ENCODE results near the gene COPS8.

Gene COPS8

DNA sequence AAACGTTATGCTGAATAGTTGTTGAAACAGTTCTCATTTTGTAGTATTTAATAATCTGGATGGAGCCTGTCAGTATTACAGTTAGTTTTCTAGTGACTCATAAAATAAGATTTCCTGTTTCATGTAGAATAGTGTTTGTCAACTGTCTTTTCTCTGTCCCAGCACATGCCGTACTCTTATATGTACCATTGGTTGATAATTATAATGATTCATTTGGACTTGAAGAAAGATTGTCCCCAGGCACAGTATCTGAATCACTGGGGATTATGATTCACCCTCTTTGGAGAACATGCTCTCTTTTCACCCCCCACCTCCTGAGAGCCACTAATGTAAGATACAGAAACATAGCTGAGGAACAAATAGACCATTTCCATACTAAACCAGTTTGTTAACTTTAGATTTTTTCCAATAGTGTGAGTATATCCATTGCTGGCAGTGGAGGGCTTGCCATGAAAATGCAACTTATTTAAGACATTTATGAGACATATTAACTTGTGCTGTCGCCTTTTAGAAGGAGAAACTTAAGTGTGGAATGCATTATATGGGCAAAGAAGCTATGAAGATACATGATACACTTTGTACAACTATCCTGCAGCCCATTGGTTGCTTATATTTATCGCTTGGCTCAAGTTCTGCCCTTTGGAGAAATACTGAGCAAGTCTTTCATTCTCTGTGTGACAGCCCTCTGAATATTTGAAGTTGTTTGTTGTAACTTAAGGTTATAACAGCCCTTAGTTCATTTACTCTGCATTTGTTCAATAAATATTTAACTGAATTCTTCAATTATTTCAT lies 12.4 kb downstream of the COPS8 start:
- DNase-seq (ENCODE audit: low spot score) (peak; percentile 71), FAIRE-seq (peak; percentile 71)

DNA sequence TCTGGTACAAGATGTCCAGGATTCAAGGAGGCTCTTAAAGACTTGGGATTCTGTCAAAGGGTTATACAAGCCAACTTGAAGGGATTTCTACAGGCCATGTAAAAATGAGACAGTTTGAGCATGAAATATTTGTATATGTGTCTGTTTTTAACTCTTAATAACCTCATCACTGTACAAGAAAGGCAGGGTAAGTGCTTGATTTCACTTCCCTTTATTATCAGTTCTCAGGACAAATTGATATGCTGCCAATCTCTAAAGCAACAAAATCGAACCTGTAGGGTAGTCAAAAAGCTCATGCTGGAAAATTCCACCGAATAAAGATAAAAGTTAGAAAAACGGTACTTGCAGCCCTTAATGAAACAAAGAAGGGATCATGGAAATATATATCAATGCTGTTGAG lies 14.1 kb downstream of the COPS8 start:
- no peak for FAIRE-seq
- DNase-seq (ENCODE audit: low spot score): no peak

DNA sequence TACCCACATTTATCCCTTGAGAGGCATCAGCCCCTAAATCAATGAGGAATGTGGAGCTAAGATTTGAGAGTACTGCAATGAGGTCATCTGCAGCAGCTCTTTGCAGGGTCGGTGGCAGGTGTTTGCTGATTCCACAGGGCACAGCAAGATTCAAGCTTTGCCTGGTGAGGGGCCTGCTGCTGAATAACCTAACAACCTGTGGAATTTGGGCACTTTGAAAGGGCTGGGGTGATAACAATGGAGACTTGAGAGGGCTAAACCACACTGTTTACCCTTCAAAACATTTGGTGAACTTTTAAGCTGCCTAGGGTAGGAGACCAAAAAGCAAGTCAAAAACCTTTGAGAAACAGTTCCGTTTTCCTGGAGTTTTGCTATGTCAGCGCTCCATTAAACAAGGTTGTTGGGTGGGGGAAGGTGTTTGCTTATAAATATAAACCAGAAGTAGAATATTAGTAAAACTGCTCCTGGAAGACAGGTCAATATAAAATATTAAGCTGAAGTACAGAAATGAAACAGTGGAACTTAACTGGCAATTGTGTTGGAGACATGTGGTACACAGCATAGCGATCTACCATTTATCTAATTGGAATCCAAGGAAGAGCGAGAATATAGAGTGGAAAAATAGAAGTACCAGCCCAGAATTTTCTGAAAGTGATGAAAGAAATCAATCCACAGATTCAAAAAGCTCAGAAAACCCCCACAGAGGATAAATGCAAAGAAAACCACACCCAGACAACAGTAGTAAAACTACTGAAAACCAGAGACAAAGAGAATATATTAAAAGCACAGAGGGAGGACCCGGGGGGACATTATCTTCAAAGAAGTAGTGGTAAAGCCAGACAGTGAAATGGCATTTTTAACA lies 15.7 kb downstream of the COPS8 start:
- DNase-seq (ENCODE audit: low spot score) (no peak), FAIRE-seq (no peak)

DNA sequence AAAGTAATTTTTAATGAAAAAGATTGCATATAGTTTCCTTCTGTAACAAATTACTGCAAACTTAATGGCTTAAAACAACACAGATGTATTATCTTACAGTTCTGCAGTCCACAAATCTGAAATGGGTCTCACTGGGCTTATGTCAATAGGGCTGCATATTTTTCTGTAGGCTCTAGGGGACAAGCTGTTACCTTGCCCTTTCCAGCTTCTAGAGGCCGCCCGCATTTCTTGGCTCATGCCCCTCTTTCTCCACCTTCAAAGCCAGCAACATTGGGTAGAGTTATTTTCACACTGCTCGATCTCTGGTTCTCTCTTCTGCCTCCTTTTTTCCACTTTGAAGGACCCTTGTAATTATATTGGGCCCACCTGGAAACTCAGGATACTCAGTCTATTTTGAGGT lies 16.7 kb downstream of the COPS8 start:
- FAIRE-seq: no peak
- no peak for DNase-seq (ENCODE audit: low spot score)

DNA sequence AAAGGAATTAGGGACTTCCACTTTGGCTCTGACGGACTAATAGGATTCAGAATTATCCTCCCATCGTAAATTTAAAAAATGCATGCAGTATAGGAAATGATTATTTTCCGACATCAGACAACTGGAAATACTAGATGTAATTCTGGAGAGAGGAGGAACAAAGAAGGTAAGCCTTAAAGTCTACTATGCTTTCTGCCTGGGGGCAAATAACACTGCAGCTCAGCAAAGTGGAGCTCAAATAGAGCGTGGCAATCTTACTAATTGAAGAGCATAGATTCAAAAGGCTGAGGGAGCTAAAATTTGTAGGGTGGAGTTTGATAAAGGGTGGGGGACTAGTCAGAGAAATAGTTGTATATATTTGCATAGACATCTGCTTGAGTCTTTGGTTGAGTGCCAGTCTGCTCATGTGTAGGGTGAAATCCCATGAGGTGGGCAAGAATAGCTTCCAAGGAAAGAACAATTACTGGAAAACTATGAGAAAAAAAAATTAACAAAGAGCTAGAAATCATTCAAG lies 23.8 kb downstream of the COPS8 start:
- FAIRE-seq: no peak
- DNase-seq (ENCODE audit: low spot score): no peak

DNA sequence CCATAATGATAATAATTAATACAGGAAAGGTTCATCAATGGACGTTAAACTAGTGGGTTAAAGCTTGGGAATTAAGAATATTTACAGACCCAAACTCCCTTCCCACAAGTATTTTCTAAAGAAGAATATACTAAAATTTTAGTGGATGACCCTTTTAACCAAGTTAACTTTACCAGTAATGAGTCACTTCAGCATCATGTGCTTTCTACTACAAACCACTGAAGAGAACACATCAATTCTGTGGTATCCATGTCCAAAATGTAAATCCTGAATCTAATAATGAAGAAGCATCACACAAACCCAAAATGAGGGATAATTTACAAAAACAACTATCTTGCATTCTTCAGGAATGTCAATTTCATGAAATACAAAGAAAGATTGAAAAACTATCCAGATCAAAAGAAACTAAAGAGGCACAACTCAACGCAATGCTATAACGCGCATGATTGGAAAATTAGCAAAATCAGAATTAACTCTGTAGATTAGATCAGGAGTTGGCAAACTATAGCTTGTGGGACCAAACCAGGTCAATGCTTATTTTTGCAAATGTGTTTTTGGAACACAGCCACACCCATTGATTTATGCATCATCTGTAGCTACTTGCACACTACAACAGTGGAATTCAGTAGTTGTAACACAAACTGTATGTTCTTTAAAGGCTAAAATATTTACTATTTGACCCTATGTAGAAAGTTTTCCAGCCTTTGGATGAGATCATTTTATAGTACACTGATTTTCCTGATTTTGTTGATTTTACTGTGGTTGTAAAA lies 27.5 kb downstream of the COPS8 start:
- FAIRE-seq (no peak), DNase-seq (ENCODE audit: low spot score) (no peak)

DNA sequence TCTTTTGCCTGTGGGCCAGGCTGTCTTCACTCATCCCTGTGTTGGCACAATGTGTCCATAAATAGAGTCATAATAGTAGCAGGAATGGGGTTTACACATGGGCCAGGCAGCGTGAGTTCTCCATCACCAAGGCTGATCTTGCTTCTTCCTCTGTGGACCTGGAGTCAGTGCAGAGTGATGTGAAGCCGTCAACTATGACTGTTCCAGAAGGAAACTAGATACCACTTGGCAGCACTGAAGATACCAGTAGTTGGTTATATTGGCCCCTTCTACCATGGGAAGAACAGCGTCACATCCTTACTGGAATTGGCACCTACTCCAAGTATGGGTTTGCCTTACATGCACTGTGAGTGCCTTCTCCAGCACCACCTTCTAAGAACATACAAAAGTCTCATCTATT lies 30.2 kb downstream of the COPS8 start:
- DNase-seq (ENCODE audit: low spot score): no peak
- FAIRE-seq: no peak

DNA sequence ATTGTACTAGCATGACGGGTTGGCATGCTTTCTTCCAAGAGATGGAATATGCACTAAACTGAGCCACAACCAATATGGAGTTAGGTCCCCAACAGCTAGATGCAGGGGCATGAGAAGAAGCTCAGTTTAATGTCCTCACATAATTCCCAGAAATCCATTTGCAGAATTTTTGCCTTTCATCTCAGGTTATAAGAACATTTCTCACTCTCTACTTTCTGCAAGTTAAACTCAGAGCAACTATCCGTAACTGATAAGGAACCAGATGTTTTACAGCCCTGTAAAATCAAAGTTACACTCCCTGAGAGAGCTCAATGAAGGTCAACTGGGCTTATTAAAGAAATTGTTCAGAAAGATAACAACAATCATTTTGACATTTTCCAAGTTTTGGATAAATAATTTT lies 30.7 kb downstream of the COPS8 start:
- DNase-seq (ENCODE audit: low spot score): no peak
- FAIRE-seq: no peak

DNA sequence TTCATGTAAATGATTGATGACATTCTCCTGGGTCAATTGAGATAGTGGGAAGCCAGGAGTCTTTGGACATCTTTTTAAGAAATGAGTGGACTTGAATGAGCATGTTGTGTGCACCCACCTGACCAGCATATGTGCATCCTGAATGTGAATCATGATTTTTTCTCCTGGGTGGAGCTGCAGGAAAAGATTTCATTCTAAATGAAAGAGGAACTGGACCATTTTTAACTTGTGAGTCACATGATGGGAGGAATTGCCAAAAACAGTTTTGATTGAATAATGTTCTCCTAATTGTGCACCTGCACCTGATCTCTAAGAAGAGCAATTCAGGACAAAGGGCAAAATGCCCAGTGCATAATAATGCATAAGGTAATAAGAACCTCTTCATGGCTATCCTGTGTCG lies 32.3 kb downstream of the COPS8 start:
- no peak for DNase-seq (ENCODE audit: low spot score)

DNA sequence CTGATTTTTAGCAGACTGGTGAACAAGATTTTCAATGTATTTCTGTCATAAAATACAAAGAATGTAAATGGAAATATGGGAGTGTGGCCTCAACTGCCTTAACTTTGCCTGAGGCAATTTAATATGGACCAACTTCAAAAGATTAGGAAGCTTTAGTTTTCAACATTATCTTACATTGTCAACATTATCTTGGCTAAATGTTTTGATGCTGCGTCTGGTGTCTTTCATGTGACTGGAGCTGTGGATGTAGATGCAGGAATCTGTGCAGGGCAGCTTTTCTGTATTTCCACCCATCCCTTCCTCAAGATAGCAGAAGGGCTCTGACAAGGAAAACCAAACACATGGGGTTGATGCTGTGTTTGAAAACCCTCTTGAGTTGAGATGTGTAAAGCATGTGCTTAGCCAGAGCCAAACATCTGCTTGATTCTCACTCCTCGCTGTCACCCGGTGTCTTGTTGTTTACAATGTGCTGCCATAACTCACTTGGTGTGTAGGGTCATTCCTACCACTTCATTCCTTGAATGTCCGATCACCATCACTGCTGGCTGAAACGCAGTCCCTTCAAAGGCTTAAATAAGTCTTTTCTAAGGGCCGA lies 33.0 kb downstream of the COPS8 start:
- FAIRE-seq (no peak), DNase-seq (ENCODE audit: low spot score) (no peak)

More for the DNA sequence above, 32.3 kb downstream of the COPS8 start:
- no peak for FAIRE-seq

DNA sequence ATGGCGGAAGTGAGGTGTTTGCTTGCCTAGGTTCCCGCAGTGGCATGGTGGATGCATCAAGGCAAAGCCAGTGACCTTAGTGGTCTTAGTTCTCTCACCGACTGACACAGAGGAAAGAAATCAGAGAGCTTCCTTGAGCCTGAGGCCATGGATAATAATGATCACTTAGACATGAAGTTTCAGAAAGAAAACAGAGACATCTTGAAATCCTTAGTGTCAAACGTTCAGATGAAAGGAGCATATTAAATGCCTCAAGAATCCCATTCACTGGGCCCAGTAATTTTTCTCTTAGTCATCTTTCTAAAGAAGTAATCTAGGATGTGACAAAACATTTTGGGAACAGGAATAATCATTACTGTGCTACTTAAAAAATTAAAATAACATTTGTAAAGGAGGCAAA lies 35.2 kb downstream of the COPS8 start:
- DNase-seq (ENCODE audit: low spot score): no peak

DNA sequence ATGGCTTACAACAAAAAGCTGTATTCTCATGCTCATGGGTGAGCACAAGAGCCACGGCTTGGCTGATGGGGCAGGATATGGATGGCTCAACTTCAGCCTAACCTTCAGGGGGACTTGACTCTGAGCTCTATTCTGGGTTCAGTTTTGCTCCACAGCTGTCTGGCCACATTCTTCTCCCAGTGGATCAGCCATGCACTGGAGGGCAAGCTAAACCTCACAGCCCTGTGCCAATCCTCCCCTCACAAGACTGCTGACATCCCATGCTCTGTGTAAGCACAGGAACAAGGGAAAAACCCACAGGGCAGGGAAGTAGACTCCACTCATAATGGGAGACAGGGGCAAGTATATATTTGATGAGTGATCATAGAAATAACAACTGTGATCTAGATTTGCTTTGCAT lies 35.6 kb downstream of the COPS8 start:
- DNase-seq (ENCODE audit: low spot score) (no peak), FAIRE-seq (no peak)

More for the DNA sequence above, 35.2 kb downstream of the COPS8 start:
- FAIRE-seq: no peak

DNA sequence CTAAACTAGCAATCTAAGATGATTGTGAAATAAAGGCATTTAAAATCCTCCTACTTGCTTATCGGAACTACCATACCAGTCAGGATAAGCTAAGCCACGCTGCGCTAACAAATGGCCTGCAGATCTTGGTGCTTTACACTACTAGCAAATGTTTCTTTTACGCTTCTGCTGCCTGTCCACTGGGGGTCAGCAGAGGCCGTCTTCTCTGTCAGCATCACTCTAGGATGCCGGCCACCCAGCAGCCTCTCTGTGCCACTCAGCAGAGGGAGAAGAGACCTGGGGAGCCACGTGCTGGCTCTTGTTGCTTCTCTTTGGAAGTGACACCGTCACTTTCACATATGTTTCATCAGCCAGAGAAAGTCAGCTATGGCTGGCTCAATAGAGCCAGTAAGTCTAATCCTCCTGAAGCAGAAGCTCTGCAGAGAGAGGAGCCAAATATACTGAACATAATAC lies 36.6 kb downstream of the COPS8 start:
- no peak for FAIRE-seq
- DNase-seq (ENCODE audit: low spot score): peak; percentile 67

DNA sequence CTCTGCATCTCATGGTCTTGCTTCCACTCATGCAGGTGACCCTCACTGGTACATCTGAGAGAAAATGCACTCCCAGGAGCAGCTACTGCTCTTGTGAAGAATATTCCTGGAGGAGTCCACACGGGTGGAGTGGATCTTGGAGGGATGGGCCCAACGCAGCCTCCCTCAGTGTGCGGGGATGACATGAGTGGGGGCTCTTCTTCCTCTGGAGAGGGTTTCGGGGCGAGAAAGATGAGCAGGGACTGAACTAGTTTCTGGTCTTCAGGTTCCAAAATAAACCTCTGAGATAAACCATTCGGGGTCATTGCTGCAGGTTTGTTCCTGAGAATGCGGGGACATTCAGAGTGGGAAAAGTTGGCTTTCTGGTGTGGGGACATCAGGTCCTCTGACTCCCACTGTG lies 39.1 kb downstream of the COPS8 start:
- no peak for DNase-seq (ENCODE audit: low spot score)
- no peak for FAIRE-seq

DNA sequence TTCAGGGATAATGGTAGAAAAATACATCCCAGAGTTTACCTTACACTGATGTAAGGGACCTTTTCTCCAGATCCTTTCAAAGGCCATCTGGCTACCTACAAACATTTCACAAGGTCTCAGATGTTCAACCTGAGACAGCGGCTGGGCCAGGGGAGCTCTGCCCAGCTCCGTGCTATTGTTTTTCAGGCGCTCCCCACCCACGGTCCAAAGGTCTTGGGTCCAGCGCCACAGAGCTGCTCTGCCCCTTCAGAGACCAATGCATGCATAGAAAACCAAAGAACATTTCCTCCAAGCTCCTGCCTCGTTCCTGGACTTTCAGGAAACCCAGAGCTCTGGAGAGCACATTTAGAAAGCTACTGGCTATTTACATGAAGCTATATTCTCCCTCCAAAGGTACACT lies 40.3 kb downstream of the COPS8 start:
- DNase-seq (ENCODE audit: low spot score): no peak
- no peak for FAIRE-seq

DNA sequence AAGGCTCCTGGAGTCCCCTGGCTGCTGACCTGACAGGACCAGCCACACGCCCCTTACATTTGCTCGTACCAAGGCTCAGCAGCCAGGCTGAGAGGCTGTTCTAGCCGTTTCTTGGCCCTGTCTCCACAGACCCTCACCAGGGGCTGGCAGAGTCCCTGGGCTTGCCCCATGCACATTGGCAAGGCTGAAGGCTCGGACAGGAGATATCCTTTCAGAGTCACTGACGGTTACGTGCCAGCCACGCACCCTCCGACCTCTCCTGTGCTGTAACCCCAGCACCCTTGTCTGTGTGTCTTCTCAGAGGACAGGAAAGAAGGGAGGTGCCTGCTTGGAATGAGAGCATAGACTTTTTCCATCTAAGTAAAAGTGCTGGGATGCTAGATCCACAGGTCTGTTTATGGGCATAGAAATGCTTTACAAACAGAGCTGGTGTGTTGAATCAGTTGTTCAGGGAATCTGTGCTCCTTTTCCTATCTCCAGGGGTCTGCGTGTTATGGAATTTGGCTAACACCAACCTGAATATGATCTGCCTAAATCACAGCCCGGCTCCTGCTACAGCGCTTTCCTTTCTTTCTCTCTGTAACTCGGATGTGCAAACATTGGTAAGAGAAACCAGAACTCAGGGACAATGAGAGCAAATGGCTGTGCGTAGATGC lies 41.0 kb downstream of the COPS8 start:
- no peak for DNase-seq (ENCODE audit: low spot score)
- FAIRE-seq: no peak

DNA sequence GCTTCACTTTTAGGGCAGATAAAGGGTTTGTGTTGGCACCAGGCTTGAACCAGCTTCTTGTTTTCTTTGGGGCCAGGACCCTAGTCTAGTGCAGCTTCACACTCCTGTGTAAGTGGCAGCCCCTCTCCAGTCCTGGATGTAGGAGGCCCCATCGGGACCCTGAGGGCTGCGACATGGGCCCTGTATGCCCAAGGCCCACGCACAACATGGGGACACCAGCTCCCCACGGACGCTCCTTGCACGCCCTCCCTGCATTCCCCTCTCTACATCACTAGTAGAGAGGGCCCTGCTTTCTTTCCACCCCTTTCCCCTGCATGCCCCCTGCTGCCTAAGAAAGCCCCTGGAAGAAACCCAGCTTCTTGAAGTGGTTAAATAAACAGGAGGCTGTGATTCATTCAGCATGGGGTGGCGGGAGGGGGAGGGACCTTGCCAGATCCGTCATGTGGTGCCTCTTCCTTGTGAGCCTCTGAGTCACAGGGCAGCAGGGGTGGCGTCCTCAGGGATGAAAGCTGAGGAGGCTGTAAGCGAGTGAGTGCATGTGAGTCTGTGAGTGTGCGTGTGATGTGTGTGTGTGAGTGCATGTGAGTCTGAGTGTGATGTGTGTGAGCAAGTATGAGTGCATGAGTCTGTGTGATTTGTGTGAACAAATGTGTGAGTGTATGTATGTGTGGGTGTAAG lies 42.5 kb downstream of the COPS8 start:
- FAIRE-seq: peak; percentile 93
- DNase-seq (ENCODE audit: low spot score): peak; percentile 87

DNA sequence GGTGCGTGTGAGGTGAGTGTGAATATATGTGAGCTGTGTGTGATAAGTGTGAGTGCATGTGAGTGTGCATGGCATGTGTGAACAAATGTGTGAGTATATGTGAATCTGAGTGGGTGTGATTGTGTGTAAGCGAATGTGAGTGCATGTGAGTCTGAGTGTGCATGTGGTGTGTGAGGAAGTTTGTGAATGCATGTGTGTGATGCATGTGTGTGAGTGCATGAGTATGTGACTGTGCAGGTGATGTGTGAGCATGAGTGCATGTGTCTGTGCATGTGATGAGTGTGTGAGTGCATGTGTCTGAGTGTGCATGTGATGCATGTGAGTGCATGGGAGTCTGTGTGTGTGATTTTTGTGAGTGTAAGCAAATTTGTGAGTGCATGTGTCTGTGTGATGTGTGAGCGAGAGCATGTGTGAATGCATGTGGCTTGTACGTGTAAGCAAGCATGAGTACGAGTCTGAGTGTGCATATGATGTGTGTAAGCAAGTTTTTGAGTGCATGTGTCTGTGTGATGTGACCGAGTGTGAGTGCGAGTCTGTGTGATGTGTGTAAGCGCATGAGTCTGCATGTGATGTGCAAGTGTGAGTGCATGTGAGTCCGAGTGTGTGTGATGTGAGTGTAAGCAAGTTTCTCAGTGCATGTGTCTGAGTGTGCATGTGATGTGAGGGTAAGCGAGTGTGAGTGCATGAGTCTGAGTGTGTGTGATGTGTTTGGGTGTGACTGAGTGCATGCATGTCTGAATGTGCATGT lies 43.3 kb downstream of the COPS8 start:
- DNase-seq (ENCODE audit: low spot score): no peak
- no peak for FAIRE-seq

DNA sequence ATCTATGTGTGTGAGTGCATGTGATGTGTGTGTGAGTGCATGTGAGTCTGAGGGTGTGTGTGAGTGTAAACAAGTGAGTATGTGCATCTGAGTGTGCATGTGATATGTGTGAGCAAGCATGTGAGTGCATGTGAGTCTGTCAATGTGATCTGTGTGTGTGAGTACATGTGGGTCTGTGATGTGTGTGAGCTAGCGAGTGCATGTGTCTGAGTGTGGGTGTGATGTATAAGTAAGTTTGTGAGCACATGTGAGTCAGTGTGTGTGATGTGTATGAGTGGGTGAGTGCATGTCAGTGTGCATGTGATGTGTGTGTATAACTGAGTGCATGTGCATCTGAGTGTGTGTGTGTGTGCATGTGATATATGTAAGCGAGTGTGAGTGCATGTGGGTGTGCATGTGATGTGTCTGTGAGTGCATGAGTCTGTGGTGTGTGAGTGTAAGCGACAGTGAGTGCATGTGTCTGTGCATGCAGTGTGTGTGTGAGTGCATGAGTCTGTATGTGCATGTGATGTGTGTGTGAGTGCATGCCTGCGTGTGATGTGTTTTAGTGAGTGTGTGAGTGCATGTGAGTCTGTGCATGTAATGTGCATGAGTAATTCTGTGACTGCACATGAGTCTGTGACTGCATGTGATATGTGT lies 44.1 kb downstream of the COPS8 start:
- no peak for DNase-seq (ENCODE audit: low spot score)
- FAIRE-seq: no peak

All from RCC 7860 (cell line).